GM19238 (cell line): ENCODE data around the gene VEZT.
"Not testable (repeated sequence)": the region's sequence is repeated elsewhere in the genome, so short reads cannot be mapped to it uniquely, and the experiment has no call there.

Experiments
- DNase-seq: peaks from one replicate; pipeline ENCODE4 v3.0.0; 2011; ENCODE audit warnings: low spot score; ENCODE audit not compliant: insufficient read length

The VEZT gene

GRCh38 chr12:95257541-95257940 lies 39.9 kb downstream of the VEZT start:
- DNase-seq = no peak

GRCh38 chr12:95258151-95258550 lies 40.5 kb downstream of the VEZT start:
- no peak for DNase-seq

- DNase-seq = no peak
Measured at GRCh38 chr12:95258803-95259202, 41.2 kb downstream of the VEZT start.

- no peak for DNase-seq
Measured at GRCh38 chr12:95259368-95259767, 41.8 kb downstream of the VEZT start.

GRCh38 chr12:95261109-95261508 lies 43.5 kb downstream of the VEZT start:
- DNase-seq = no peak

DNA sequence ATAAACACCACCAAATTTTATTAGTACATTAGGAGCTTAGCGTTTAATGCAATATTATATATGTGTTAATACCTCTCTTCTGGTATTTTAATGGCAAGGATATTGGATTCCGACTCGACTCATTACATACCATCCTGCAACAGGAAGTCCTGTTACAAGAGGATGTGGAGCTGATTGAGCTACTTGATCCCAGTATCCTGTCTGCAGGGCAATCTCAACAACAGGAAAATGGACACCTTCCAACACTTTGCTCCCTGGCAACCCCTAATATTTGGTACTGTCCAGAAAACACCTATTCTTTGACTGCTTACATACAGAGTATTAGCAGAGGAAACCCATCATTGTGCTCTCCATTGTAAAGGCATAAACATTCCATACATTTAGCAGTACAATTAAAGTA lies 45.2 kb downstream of the VEZT start:
- DNase-seq = no peak

- no peak for DNase-seq
Measured at GRCh38 chr12:95265765-95266164, 48.2 kb downstream of the VEZT start.

GRCh38 chr12:95266254-95266653 lies 48.6 kb downstream of the VEZT start:
- DNase-seq = no peak

GRCh38 chr12:95269892-95270291 lies 52.3 kb downstream of the VEZT start:
- no peak for DNase-seq

DNA sequence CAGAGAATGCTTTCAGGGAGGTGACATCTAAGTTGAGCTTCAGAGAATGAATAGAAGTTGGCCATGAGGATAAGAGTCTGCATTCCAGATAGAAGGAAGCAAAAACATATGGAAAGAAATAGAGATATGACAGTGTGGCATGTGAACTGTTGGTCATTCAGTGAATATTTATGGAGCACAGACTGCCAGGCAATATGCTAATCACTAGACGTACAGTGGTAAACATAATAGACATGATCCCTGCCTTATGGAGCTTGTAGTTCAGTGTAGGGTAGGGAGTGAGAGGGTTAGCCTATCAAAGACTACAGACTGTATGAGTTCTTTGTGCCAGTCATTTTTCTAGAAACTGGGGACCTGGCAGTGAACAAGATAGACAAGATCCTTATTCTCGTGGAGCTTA lies 53.9 kb downstream of the VEZT start:
- no peak for DNase-seq

DNA sequence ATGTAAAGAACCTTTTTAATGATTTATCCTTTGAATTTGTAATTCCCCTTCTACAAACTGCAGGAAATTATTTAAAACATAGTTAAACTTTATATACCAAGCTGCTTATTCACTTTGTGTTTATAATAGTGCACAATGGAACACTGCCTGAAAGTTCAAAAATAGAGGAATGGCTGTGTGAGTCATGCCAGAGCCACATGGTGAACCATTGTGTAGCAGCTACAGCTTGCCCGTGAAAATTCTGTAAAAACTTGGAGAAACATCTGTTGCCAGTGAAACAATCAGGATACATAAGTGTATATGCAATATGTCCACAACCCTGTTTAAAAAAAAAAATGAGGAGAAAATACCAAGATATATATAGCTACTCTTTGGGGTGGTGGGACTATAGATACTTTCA lies 59.5 kb downstream of the VEZT start:
- no peak for DNase-seq

DNA sequence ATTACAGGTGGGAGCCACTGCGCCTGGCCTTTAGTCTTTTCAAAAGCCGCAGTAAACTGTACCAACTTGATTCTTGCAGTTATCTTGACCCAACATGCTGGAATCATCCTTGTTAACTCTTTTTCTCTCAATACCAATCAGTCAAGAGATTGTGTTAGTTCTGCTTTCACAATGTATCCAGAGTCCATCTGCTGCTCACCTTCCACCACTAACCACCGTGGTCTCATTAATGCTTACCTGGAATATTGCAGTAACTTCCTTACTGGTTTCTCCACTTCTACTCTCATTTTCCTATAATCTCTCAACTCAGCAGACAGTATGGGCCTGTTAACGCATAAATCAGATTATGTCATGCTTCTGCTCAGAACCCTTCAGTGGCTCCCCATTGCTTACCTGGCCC lies 62.2 kb downstream of the VEZT start:
- DNase-seq = no peak

DNA sequence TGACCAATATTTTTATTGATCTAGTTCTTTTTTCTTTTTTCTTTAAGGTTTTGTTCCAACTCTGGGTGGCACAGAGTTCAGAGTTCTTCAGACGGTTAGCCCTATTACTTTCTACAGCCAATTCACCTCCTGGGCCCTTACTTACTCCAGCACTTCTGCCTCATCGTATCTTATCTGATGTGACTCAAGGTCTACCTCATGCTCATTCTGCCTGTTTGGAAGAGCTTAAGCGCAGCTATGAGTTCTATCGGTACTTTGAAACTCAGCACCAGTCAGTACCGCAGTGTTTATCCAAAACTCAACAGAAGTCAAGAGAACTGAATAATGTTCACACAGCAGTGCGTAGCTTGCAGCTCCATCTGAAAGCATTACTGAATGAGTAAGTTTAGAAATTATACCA lies 64.7 kb downstream of the VEZT start:
- DNase-seq = no peak

DNA sequence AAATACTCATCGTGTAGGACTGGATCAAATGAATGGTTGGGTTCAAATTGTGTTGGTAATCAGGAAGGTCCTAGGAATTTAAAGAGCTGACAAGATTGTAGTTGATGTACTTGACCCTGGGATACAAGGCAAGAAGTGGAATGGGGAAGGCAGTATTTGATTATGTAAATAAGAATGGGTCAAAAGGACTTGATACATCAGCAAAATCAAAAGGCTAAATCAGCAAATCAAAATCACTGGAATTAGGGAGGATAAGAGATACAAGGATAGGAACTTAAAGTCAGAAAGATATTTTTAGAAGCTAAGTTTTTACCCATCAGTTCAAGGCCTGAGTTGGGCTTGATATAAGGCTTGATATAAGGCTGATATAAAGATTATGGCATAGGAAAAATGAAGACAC lies 65.8 kb downstream of the VEZT start:
- no peak for DNase-seq

- DNase-seq = no peak
Measured at GRCh38 chr12:95286713-95287112, 69.1 kb downstream of the VEZT start.

DNA sequence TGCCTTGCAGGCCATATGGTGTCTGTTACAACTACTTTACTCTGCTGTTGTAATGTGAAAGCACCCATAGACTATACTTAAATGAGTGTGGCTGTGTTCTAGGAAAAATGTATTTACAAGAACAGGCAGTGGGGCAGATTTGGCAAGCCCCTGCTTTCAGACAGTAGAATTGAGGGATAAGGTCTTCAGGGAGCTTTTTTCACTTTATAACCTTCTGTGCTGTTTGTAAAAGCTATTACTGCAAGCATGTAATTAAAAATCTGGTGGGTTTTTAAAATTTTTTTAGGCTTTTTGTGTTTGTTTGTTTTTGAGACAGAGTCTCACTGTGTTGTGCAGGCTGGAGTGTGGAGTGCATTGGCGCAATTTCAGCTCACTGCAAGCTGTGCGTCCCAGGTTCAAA lies 73.9 kb downstream of the VEZT start:
- DNase-seq = no peak

DNA sequence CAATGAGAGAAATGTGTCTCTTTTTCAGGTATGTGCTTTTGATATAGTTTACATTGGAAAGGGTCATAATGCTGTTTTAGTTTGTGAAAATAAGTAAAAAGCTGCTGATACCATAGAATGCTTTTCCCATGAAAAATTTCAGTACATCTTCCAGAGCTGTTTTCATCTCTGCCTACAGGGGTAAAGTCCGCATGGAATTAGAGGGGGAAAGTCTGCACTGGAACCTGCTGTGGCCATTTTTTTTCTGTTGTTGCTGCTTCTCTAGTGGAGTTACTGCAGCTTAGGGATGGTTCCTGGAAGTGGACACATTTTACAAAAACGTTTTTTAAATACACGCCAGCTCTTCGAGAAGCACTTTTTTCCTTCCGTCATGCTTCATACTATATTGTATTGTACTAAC lies 81.3 kb downstream of the VEZT start:
- no peak for DNase-seq

DNA sequence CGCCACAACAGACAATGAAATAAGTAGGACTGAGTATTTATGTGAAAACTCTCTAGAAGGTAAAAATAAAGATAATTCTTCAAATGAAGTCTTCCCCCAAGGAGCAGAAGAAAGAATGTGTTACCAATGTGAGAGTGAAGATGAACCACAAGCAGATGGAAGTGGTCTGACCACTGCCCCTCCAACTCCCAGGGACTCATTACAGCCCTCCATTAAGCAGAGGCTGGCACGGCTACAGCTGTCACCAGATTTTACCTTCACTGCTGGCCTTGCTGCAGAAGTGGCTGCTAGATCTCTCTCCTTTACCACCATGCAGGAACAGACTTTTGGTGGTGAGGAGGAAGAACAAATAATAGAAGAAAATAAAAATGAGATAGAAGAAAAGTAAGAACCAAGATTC lies 82.7 kb downstream of the VEZT start:
- DNase-seq = no peak

DNA sequence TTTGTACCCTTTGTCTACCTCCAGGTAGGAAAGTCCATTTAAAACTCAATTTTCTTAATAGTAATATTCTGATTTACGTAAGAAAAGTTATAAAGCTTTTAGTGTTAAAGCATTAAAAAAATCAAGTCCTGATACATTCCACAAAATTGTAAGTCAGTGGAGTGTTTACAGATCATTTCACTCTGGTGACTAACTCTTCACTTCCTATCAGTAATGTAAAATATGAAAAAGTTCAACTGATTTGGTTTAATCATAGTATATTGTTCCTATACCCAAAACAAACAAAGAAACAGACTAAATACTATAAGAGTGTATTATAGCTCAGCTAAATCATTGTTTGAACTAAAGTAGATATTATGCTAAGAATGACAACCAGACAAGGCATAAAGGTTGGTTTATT lies 85.9 kb downstream of the VEZT start:
- no peak for DNase-seq

DNA sequence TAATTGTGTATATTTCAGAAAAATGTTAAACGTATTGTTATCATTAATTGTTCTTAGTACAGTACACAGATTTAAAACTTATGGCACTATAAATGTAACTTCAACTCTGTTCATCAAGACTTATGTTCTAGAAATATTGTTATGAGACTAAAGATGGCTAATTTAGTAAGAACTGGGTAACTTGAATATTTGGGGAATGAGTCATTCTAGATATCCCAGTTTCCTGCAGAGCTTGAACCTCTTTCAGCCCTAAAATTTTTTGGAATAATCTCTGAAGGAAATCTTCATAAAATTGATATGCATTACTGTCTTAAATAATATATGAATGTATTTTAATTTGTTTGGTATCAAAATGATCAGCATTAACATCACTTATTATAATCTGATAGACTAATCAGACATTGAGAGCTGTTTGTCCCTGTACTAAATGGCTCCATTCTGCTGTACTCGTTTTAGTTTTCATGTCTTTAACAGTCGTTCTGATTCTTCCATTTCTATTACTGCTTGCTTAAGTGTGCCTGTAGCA lies 87.1 kb downstream of the VEZT start:
- no peak for DNase-seq

DNA sequence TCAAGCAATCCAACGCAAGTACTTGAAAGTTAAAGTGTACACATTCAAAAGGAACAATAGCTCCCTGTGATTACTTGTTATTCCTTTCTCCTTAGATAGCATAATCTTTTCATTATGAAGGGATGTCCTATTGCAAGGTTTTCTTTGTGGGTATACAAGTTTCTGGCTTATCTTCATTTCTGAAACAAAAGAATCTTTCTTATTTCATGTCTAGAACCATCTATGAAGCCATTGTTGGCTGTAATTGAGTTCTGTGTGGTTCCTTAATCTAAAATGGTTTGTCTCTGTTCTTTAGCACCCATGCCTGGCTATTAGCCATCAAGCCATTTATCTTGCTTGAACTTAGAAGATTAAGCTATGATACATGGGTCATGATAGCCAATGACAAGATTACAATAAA lies 95.0 kb downstream of the VEZT start:
- DNase-seq = no peak

DNA sequence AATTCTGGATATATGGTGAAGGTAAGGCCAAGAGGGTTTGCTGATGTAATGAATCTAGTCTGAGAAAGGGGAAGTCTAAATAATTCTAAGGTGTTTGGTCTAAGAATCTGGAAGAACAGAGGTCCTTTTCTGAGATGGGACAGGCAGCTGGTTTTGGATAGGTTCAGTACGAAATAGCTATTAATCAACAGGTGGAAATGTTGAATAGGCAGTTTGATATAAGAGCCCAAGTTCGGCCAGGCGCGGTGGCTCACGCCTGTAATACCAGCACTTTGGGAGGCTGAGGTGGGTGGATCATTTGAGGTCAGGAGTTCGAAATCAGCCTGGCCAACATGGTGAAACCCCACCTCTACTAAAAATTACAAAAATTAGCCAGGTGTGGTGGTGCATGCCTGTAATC lies 97.1 kb downstream of the VEZT start:
- DNase-seq = not testable (repeated sequence)

- no peak for DNase-seq
Measured at GRCh38 chr12:95316798-95317197, 99.2 kb downstream of the VEZT start.

DNA sequence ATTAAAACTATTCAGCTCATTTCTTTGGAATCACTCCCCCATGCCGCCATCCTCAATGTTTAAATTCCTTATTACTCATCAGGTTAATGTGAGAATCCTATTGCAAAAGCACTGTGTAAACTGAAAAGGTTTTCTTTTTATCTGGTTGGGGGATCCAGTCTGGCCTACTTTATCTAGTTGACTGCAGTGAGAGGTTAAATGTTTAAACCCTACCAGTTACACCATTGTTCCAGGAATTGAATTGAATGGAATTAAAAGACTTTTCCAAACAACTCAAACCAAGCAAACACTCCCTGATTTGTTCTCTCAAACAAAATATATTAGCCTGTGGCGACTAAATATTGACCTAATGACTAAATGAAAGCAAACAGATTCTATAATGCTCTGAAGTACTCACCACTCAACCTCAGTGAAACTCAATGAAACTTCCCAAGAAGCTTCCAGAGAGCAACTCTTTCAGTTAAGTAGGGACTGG lies 100.5 kb downstream of the VEZT start:
- DNase-seq = no peak
